ENCODE measurements around the gene LRRTM1.

GRCh38 chr2:80324525-80324924 is 20.0 kb upstream of the LRRTM1 start:
- TF ChIP-seq POLR2A (IDR thresholded peaks at IDR 0.05; ENCODE audit: low read depth, low read length) (no peak), CTCF (IDR thresholded peaks at IDR 0.05; ENCODE audit: extremely low read depth in 1 of 2, insufficient read depth in 1 of 2, low read depth in 1 of 2, low read length in 2 of 2) (no peak), EZH2 (IDR thresholded peaks at IDR 0.05; ENCODE audit: borderline replicate concordance, low read depth, low read length, severe bottlenecking) (no peak), JUN (IDR thresholded peaks at IDR 0.05; ENCODE audit: borderline replicate concordance, insufficient read depth, insufficient read length, low read depth) (no peak), MAX (IDR thresholded peaks at IDR 0.05; ENCODE audit: insufficient read depth, insufficient read length) (no peak), FOS (IDR thresholded peaks at IDR 0.05; ENCODE audit: borderline replicate concordance, insufficient read depth, low read length) (no peak)
